ENCODE results near the gene SYT17.

- no peak for TF ChIP-seq CTCF (IDR thresholded peaks at IDR 0.05; ENCODE audit: low read depth, low read length)
- TF ChIP-seq EZH2phosphoT487 (IDR thresholded peaks at IDR 0.05; ENCODE audit: low read depth): no peak
Measured at GRCh38 chr16:19301931-19302330, 133.9 kb downstream of the SYT17 start.

Measured in OCI-LY3 (cell line).